HAP-1 (cell line): ENCODE data around the gene ACOT13.
"Not testable (repeated sequence)": the region's sequence is repeated elsewhere in the genome, so short reads cannot be mapped to it uniquely, and the experiment has no call there.

Source experiments
- DNase-seq, 2 experiments: peaks; one replicate each; pipeline ENCODE4 v3.0.0-alpha.2; 2016 to 2020; ENCODE audit warnings: low spot score in 2 of 2
- H3K27me3 ChIP-seq: fragments of 250-450 bp; sonication (Bioruptor Pico); 2 replicates; pipeline ENCODE4 v1.5.1; 2020; ENCODE audit warnings: low read depth, mild to moderate bottlenecking, moderate library complexity
- H3K36me3 ChIP-seq: fragments of 250-450 bp; sonication (Bioruptor Pico); replicated peaks from 2 replicates; pipeline ENCODE4 v1.5.1; 2020; ENCODE audit warnings: mild to moderate bottlenecking
- H3K4me1 ChIP-seq: fragments of 250-450 bp; sonication (Bioruptor Pico); 2 replicates; pipeline ENCODE4 v1.5.1; 2020; ENCODE audit warnings: mild to moderate bottlenecking
- H3K4me3 ChIP-seq: fragments of 250-450 bp; sonication (Bioruptor Pico); 2 replicates; pipeline ENCODE4 v1.5.1; 2020; ENCODE audit warnings: mild to moderate bottlenecking, moderate library complexity
- H3K9me3 ChIP-seq: fragments of 250-450 bp; sonication (Bioruptor Pico); 2 replicates; pipeline ENCODE4 v1.5.1; 2020; ENCODE audit warnings: mild to moderate bottlenecking, moderate library complexity
- in situ Hi-C: fragments of 300-500 bp; cut with MboI; formaldehyde crosslinking; loops from 3 replicates; pipeline ENCODE4 v1.14.3; 2020; ENCODE audit warnings: low sequenced_read_pairs, inconsistent platforms, mixed read lengths

Gene ACOT13

DNA sequence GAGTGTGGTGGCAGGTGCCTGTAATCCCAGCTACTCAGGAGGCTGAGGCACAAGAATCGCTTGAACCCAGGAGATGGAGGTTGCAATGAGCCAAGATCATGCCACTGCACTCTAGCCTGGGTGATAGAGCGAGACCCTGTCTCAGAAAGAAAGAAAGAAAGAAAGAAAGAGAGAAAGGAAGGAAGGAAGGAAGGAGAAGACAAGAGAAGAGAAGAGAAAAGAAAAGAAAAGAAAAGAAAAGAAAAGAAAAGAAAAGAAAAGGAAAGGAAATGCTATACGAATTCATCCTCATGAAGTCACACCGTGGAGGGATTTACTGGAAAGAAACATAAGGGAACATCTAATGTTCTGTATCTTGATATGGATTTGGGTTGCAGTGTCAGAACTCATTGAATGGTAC is 67.8 kb downstream of the ACOT13 start:
- DNase-seq, H3K4me3 ChIP-seq, H3K36me3 ChIP-seq, H3K27me3 ChIP-seq, H3K9me3 ChIP-seq, in situ Hi-C loops, H3K4me1 ChIP-seq: not testable (repeated sequence)

DNA sequence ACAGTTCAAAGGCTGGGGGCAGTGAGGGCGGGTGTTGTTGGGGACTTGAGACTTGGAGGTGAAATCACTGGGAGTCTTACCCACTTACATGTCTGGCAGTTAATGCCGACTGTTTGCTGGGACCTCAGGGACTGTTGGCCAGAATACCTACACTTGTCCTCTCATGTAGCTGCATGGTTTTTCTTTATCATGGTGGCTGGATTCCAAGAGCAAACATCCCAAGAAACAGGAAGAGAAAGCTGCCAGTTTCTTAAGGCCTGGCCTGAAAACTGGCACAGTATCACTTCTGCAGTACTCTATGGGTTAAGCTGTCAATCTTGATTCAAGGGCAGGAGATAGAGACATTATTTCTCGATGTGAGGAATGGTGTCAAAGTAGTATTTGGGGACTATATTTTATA is 71.9 kb downstream of the ACOT13 start:
- DNase-seq: no peak
- no peaks in the 10 kb centered on the region for H3K36me3 ChIP-seq
- in situ Hi-C loops: no loop called here
- no peaks in the 10 kb centered on the region for H3K9me3 ChIP-seq
- H3K27me3 ChIP-seq: no peaks in the 10 kb centered on the region
- no peaks in the 10 kb centered on the region for H3K4me1 ChIP-seq
- H3K4me3 ChIP-seq: no peak overlapping the region

DNA sequence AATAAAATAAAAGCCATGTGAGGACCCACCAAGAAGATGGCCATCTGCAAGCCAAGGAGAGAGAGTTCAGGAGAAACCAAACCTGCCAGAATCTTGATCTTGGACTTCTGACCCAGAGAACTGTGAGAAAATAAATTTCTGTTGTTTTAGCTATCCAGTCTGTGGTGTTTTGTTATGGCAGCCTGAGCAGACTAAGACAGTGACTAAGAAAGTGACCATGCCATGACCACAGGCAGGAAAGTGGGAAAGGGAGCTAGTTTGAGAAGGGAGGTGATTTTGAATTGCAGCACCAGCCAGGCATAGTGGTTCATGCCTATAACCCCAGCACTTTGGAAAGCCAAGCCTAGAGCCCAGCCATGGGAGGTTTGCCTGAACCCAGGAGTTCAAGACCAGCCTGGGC is 74.0 kb downstream of the ACOT13 start:
- DNase-seq: no peak
- in situ Hi-C loops: no loop called here
- H3K36me3 ChIP-seq: no peaks in the 10 kb centered on the region
- no peaks in the 10 kb centered on the region for H3K4me1 ChIP-seq
- no peaks in the 10 kb centered on the region for H3K9me3 ChIP-seq
- no peak overlapping the region for H3K4me3 ChIP-seq
- no peaks in the 10 kb centered on the region for H3K27me3 ChIP-seq

DNA sequence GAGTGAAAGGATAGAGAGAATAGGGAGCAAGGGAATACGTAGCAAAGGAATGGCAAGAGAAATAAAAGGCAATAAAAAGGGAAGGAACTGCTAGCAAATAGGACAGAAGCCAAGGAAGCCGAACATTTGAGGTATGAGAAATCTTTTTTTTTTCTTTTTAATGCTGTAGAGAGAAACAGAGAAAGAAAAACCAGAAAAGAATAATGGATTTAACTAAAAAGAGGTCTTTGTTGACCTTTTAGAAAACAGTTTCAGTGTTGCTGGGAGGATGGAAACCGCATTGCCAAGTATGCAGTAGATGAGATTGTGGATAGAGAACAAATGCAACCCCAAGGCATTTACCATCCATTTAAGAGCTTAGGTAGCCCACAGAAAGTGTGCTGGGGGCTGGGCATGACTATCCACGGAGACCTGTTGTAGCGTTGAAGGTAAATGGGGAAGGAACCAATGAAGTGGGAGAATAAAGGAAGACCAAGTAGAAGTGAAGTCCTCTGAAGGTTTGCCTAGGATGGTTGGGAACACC is 75.4 kb downstream of the ACOT13 start:
- no peaks in the 10 kb centered on the region for H3K9me3 ChIP-seq
- no peaks in the 10 kb centered on the region for H3K27me3 ChIP-seq
- no peak for DNase-seq
- no peaks in the 10 kb centered on the region for H3K4me1 ChIP-seq
- H3K36me3 ChIP-seq: no peaks in the 10 kb centered on the region
- H3K4me3 ChIP-seq: no peak overlapping the region
- in situ Hi-C loops: no loop called here

DNA sequence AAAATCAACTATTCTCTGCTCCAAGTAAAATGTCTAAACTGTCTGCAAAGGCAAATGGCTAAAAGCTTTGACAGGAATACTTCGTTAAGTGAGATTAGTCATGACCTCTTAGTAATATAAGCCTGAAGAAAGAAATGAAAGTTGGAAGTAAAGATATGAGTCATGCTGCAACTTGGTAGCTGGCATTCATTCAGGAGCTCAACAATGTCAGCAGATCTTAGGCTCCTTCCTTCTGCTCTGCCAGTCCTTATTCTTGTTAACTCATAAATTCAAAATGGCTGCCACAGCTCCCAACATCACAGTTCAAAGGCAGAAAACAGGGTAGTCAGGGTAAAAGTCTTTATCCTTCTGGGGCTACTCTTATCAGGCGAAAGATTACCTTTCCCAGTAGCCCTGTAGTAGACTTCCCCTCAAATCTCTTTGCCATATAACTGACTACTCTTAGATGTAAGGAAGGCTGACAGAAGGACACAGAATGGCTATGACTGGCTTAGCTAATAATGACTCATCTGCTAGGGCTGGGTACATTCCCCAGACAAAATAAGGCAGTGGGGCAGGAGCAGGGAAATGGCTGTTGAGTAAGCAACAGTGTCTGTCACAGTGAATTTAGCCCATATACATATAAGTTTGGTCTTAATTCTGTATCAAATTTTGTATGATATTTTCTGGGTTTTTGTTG is 76.5 kb downstream of the ACOT13 start:
- Histone ChIP-seq H3K9me3 (no peaks in the 10 kb centered on the region), H3K4me1 (no peaks in the 10 kb centered on the region), H3K4me3 (no peak overlapping the region), H3K27me3 (no peaks in the 10 kb centered on the region), H3K36me3 (no peaks in the 10 kb centered on the region)
- no peak for DNase-seq
- in situ Hi-C loops: no loop called here

DNA sequence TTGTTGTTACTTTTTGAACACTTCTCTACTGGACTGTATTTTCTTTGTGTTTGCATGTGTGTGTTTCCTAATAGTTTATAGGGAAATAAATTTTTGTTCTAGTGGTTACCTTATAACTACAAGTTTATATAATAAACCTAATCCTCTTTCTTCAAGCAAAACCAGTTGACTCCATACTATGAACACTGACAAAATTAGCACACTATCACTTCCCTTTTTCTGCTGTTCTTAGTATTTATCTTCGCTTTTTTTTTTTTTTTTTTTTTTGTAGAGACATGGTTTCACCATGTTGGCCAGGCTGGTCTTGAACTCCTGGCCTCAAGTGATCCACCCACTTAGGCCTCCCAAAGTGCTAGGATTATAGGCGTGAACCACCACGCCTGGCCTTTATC is 77.1 kb downstream of the ACOT13 start:
- Histone ChIP-seq H3K27me3 (no peaks in the 10 kb centered on the region), H3K9me3 (no peaks in the 10 kb centered on the region), H3K4me1 (no peaks in the 10 kb centered on the region), H3K36me3 (no peaks in the 10 kb centered on the region), H3K4me3 (no peak overlapping the region)
- no peak for DNase-seq
- in situ Hi-C loops: no loop called here

DNA sequence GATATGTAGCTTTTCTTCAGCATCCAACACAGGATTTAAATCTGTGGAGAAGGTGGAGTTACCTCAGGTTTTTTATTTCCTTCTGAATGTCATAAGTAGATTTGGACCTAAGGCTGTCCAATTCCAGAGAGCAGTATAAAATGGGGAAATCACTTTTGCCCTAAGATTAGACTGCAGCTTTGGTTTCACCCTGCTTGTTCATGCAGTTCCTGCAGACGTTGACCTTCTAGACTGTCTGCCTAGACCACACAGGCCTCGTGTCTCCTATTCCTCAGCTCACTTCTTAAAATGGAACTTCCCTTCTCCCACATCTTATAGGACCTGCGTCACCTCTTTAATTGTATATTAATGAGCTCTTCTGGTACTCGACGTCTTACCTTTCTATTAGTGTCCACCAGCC is 78.0 kb downstream of the ACOT13 start:
- in situ Hi-C loops: no loop called here
- H3K36me3 ChIP-seq: no peaks in the 10 kb centered on the region
- no peaks in the 10 kb centered on the region for H3K4me1 ChIP-seq
- no peaks in the 10 kb centered on the region for H3K9me3 ChIP-seq
- no peaks in the 10 kb centered on the region for H3K27me3 ChIP-seq
- no peak for DNase-seq
- no peak overlapping the region for H3K4me3 ChIP-seq

DNA sequence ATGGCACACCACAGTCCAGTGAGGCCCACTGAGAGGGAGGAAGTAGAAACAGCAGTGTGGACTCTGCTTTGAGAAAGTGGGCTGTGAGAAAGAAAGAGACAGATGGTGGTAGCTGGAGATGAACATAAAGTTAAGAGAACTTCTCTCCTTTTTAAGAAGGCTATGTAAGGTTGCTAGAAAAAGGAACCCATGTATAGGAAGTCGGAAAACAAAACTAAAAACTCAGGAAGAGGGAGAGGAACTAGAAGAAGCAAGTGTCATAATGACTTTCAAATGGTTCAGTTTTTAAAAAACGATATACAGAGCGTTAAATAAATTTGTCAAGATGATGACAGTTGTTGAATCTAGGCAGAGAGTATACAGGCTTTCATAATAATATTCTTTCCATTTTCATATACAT is 82.4 kb downstream of the ACOT13 start:
- Histone ChIP-seq H3K36me3 (no peaks in the 10 kb centered on the region), H3K27me3 (no peaks in the 10 kb centered on the region), H3K4me1 (no peaks in the 10 kb centered on the region), H3K9me3 (no peaks in the 10 kb centered on the region), H3K4me3 (no peak overlapping the region)
- no peak for DNase-seq
- in situ Hi-C loops: no loop called here

DNA sequence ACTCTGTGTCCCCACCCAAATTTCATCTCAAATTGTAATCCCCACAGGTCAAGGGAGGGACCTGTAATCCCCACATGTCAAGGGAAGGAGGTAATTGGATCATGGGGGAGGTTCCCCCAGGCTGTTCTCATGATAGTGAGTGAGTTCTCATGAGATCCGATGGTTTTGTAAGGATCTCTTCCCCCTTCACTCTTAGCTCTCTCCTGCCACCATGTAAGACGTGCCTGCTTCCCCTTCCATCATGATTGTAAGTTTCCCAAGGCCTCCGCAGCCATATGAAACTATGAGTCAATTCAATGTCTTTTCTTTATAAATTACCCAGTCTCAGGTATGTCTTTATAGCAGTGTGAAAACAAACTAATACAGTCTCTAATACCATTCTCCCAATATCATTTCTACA is 84.0 kb downstream of the ACOT13 start:
- H3K9me3 ChIP-seq, in situ Hi-C loops, H3K36me3 ChIP-seq, H3K27me3 ChIP-seq, H3K4me1 ChIP-seq, H3K4me3 ChIP-seq, DNase-seq: not testable (repeated sequence)

DNA sequence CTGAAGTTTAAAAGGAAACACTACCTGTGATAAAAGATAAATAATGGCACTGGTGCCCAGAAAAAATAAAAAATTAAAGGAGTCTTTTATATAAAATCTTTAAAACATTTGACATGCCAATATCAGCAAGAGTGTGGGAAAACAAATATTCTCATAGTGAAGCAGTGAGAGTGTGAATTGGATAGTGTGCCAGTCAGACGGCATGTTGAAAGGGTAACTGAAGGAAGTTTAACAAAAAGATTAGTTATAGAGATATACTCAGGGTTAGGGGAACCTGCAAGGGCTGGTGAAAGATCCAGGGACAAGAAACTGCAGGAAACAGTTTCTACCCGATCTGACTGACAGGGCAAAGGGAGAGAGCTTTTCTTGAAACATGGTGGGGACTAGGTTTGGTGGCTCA is 85.6 kb downstream of the ACOT13 start:
- H3K9me3 ChIP-seq: no peaks in the 10 kb centered on the region
- in situ Hi-C loops: no loop called here
- no peaks in the 10 kb centered on the region for H3K27me3 ChIP-seq

DNA sequence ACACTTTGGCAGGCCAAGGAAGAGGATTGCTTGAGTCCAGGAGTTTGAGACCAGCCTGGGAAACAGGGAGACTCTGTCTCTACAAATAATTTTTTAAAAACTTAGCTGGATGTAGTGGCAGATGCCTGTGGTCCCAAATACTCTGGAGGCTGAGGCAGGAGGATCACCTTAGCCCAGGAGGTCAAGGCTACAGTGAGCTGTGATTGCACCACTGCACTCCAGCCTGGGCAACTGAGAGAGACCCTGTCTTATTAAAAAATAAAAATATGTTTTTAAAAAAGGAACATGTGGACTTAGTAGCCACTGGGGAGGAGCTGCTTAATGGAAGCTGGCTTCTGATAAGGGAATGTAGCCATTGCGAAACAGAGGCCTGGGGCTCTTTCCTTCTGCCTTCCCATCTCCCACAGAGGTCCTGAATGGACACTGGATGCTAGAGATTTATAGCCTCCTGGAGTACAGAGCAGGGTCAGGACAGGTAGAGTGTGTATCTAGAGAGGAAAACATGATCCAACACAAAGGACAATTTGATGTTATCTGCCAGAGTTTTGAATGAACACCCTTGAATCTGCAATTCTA is 86.1 kb downstream of the ACOT13 start:
- Histone ChIP-seq H3K4me3 (no peak overlapping the region), H3K9me3 (no peaks in the 10 kb centered on the region), H3K27me3 (no peaks in the 10 kb centered on the region), H3K4me1 (no peaks in the 10 kb centered on the region), H3K36me3 (no peaks in the 10 kb centered on the region)
- DNase-seq: no peak
- in situ Hi-C loops: no loop called here

More for the DNA sequence above, 85.6 kb downstream of the ACOT13 start:
- no peaks in the 10 kb centered on the region for H3K4me1 ChIP-seq
- DNase-seq: no peak
- no peaks in the 10 kb centered on the region for H3K36me3 ChIP-seq
- no peak overlapping the region for H3K4me3 ChIP-seq

DNA sequence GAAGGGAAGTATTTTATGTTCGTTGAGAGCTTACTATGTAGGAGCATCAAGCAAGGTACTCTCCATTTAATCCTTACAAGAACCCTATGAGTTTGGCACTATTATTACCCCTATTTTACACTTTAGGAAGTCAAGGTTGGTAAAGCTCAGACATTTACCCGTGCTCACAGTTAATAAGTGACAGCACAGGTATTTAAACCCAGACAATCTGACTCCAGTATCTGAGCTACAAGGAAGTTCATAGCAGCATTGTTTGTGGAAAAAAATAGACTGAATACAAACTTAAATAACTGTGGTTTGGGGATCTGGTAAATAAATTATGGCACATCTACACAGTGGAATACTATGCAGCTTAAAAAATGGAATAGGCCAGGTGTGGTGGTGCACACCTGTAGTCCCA is 86.7 kb downstream of the ACOT13 start:
- DNase-seq: no peak
- in situ Hi-C loops: no loop called here

DNA sequence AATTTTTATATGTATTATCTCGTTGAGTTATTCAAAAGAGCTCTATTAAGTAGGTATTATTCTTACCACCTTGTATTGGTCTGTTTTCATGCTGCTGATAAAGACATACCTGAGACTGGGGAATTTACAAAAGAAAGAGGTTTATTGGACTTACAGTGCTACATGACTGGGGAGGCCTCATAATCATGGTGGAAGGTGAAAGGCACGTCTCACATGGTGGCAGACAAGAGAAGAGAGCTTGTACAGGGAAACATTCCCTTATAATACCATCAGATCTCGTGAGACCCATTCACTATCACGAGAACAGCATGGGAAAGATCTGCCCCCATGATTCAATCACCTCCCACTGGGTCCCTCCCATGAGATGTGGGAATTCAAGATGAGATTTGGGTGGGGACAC is 87.5 kb downstream of the ACOT13 start:
- in situ Hi-C loops, DNase-seq, H3K4me1 ChIP-seq, H3K4me3 ChIP-seq, H3K9me3 ChIP-seq, H3K27me3 ChIP-seq, H3K36me3 ChIP-seq: not testable (repeated sequence)

More for the DNA sequence above, 86.7 kb downstream of the ACOT13 start:
- H3K4me1 ChIP-seq: no peaks in the 10 kb centered on the region
- no peaks in the 10 kb centered on the region for H3K9me3 ChIP-seq
- no peaks in the 10 kb centered on the region for H3K27me3 ChIP-seq
- no peaks in the 10 kb centered on the region for H3K36me3 ChIP-seq
- no peak overlapping the region for H3K4me3 ChIP-seq
